IMR-90 (cell line): ENCODE data around the gene HGFAC. TPM values are rescaled to one million over a fixed set of nuclear protein-coding genes. Genes with fewer than 3 reads are reported as not detected.

ENCODE experiments used
- ATAC-seq: fragments of 200-7000 bp; cut with Tn5 transposase; 2 replicates; pipeline ENCODE4 v1.9.1; 2020; ENCODE audit warnings: low read depth, mild to moderate bottlenecking, moderate library complexity
- BruUV-seq: library from RNA; stranded (reverse); fragments of 400-500 nt; replicated peaks from 2 replicates; lab custom pipeline; 2021; lab: Mats Ljungman, UMichigan
- CTCF ChIA-PET: fragments of 300-600 bp; formaldehyde crosslinking; extraction: SDS; loops from one replicate; lab custom pipeline; 2021; ENCODE audit warnings: antibody characterized with exemption; lab: Yijun Ruan, JAX
- POLR2A ChIA-PET: fragments of 300-600 bp; sonication (Branson Sonifier 250); formaldehyde crosslinking; loops from one replicate; lab custom pipeline; 2022; ENCODE audit warnings: antibody characterized with exemption; ENCODE audit not compliant: unreplicated experiment; lab: Charles Lee
- DNase-seq: peaks from one replicate; pipeline ENCODE4 v3.0.0; 2013
- H2AFZ ChIP-seq: replicated peaks from 2 replicates; pipeline ENCODE3; 2013; ENCODE audit warnings: low read length, mild to moderate bottlenecking; ENCODE audit not compliant: poor library complexity
- H2AK5ac ChIP-seq: 2 replicates; pipeline ENCODE4 v1.6.1; 2013; ENCODE audit warnings: low read depth, low read length, inconsistent platforms
- H2AK9ac ChIP-seq: replicated peaks from 2 replicates; pipeline ENCODE3; 2013; ENCODE audit warnings: mild to moderate bottlenecking, low read depth, low read length, moderate library complexity; ENCODE audit not compliant: poor library complexity
- H2BK120ac ChIP-seq: 2 replicates; pipeline ENCODE4 v1.6.1; 2013; ENCODE audit warnings: low read depth, low read length, inconsistent platforms
- H2BK15ac ChIP-seq: 3 replicates; pipeline ENCODE4 v1.6.1; 2013; ENCODE audit warnings: low read depth, low read length, inconsistent platforms
- H2BK20ac ChIP-seq: 2 replicates; pipeline ENCODE4 v1.6.1; 2013; ENCODE audit warnings: low read depth, mild to moderate bottlenecking, inconsistent platforms, low read length, moderate library complexity
- H2BK5ac ChIP-seq: 2 replicates; pipeline ENCODE4 v1.6.1; 2013; ENCODE audit warnings: mild to moderate bottlenecking, low read depth, low read length, inconsistent platforms; ENCODE audit not compliant: poor library complexity, severe bottlenecking
- H3K14ac ChIP-seq: replicated peaks from 2 replicates; pipeline ENCODE4 v1.6.1; 2013; ENCODE audit warnings: low read depth, low read length, inconsistent platforms
- H3K18ac ChIP-seq: 2 replicates; pipeline ENCODE4 v1.6.1; 2013; ENCODE audit warnings: low read depth, low read length, control low read depth
- H3K23ac ChIP-seq: 2 replicates; pipeline ENCODE4 v1.6.1; 2013; ENCODE audit warnings: low read depth, low read length, inconsistent platforms
- H3K27ac ChIP-seq: 2 replicates; pipeline ENCODE4 v1.5.1; 2013; ENCODE audit warnings: mild to moderate bottlenecking, control low read depth, low read length; ENCODE audit not compliant: insufficient read depth
- H3K27me3 ChIP-seq: 2 replicates; pipeline ENCODE4 v1.6.1; 2013; ENCODE audit warnings: low read length; ENCODE audit not compliant: control insufficient read depth, insufficient read depth
- H3K36me3 ChIP-seq: 2 replicates; pipeline ENCODE4 v1.6.1; 2013; ENCODE audit warnings: low read length, mixed read lengths; ENCODE audit not compliant: control insufficient read depth, insufficient read depth
- H3K4ac ChIP-seq: 2 replicates; pipeline ENCODE4 v1.6.1; 2013; ENCODE audit warnings: low read depth, low read length, inconsistent platforms
- H3K4me1 ChIP-seq: 2 replicates; pipeline ENCODE4 v1.6.1; 2013; ENCODE audit warnings: low read length, mixed read lengths; ENCODE audit not compliant: control insufficient read depth, insufficient read depth
- H3K4me2 ChIP-seq: 2 replicates; pipeline ENCODE4 v1.6.1; 2013; ENCODE audit warnings: low read depth, mild to moderate bottlenecking, control low read depth, low read length, moderate library complexity
- H3K4me3 ChIP-seq: 2 replicates; pipeline ENCODE4 v1.5.1; 2013; ENCODE audit warnings: low read depth, mild to moderate bottlenecking, control low read depth, low read length, moderate library complexity; ENCODE audit not compliant: insufficient read depth
- H3K56ac ChIP-seq: 2 replicates; pipeline ENCODE4 v1.6.1; 2013; ENCODE audit warnings: low read length, inconsistent platforms; ENCODE audit not compliant: insufficient read depth; ENCODE audit errors: extremely low read depth
- H3K79me1 ChIP-seq, 2 experiments: 2 replicates each; pipeline ENCODE4 v1.6.1; 2013; ENCODE audit warnings: low read length in 2 of 2, inconsistent platforms in 1 of 2, low read depth in 1 of 2
- H3K9ac ChIP-seq: 2 replicates; pipeline ENCODE4 v1.6.1; 2013; ENCODE audit warnings: low read depth, low read length, control low read depth
- H3K9me1 ChIP-seq: 2 replicates; pipeline ENCODE4 v1.6.1; 2013; ENCODE audit warnings: low read length, inconsistent platforms; ENCODE audit not compliant: insufficient read depth
- H3K9me3 ChIP-seq: 2 replicates; pipeline ENCODE4 v1.6.1; 2013; ENCODE audit warnings: low read length; ENCODE audit not compliant: control insufficient read depth, insufficient read depth
- H4K20me1 ChIP-seq: 2 replicates; pipeline ENCODE4 v1.6.1; 2013; ENCODE audit warnings: low read length, inconsistent platforms; ENCODE audit not compliant: insufficient read depth
- H4K5ac ChIP-seq: 2 replicates; pipeline ENCODE4 v1.6.1; 2013; ENCODE audit warnings: mild to moderate bottlenecking, low read depth, low read length, control low read depth
- H4K8ac ChIP-seq, 2 experiments: 2 replicates each; pipeline ENCODE4 v1.6.1; 2013; ENCODE audit warnings: low read depth in 2 of 2, low read length in 2 of 2, control low read depth in 1 of 2, inconsistent platforms in 1 of 2
- H4K91ac ChIP-seq: 2 replicates; pipeline ENCODE4 v1.6.1; 2013; ENCODE audit warnings: low read depth, low read length, inconsistent platforms; ENCODE audit not compliant: insufficient read depth
- CEBPB ChIP-seq: IDR thresholded peaks from 2 replicates; pipeline ENCODE4 v1.6.1; 2012; ENCODE audit warnings: low read depth, low read length, improper control_type of control experiment
- ELK1 ChIP-seq: fragments of 150-350 bp; IDR thresholded peaks from 2 replicates; pipeline ENCODE4 v1.6.1; 2016; ENCODE audit warnings: low read depth, mild to moderate bottlenecking, low read length, moderate library complexity, borderline replicate concordance
- MAZ ChIP-seq: IDR thresholded peaks from 2 replicates; pipeline ENCODE4 v1.6.1; 2012; ENCODE audit warnings: low read depth, mild to moderate bottlenecking, low read length, improper control_type of control experiment, moderate library complexity, borderline replicate concordance
- MXI1 ChIP-seq: IDR thresholded peaks from 2 replicates; pipeline ENCODE4 v1.6.1; 2012; ENCODE audit warnings: low read depth, mild to moderate bottlenecking, low read length, moderate library complexity, borderline replicate concordance
- NFE2L2 ChIP-seq: fragments of 150-350 bp; IDR thresholded peaks from 2 replicates; pipeline ENCODE4 v1.6.1; 2016; ENCODE audit warnings: low read depth, mild to moderate bottlenecking, low read length
- SMC3 ChIP-seq: fragments of 150-350 bp; IDR thresholded peaks from 2 replicates; pipeline ENCODE4 v1.6.1; 2016; ENCODE audit warnings: low read depth, mild to moderate bottlenecking, antibody characterized with exemption, low read length, moderate library complexity
- WGBS, 2 experiments: methylation state at CpG; one replicate each; pipeline versions ENCODE4 v1.1.5 to v1.1.7; 2013; ENCODE audit warnings: missing lambda C conversion rate in 2 of 2; ENCODE audit not compliant: insufficient read length in 1 of 2; ENCODE audit errors: extremely low coverage in 2 of 2; 5-methylcytosine and 5-hydroxymethylcytosine counted together
- dilution Hi-C: fragments of 300-500 bp; cut with HindIII; formaldehyde crosslinking; loops from one replicate; pipeline ENCODE4 v1.14.3; 2018; ENCODE audit warnings: low sequenced_read_pairs; ENCODE audit not compliant: unreplicated experiment
- in situ Hi-C: fragments of 300-500 bp; cut with MboI; formaldehyde crosslinking; loops from 3 replicates; pipeline ENCODE4 v1.14.3; 2019; ENCODE audit warnings: low sequenced_read_pairs, inconsistent platforms, mixed read lengths
- intact Hi-C: fragments of 100-400 bp; cut with micrococcal nuclease; formaldehyde crosslinking; loops from 2 replicates; pipeline ENCODE4 v1.10.0; 2022
- polyA plus RNA-seq, 3 experiments: library from polyadenylated mRNA; depleted of rRNA; stranded (reverse); fragments of >200 nt; gene quantifications; 2 replicates each; pipeline ENCODE4 v1.2.3, GENCODE V29; 2012; ENCODE audit warnings: low replicate concordance in 1 of 3
- total RNA-seq: library from RNA; depleted of rRNA; stranded (reverse); fragments of >200 nt; gene quantifications from 2 replicates; pipeline ENCODE4 v1.2.3, GENCODE V29; 2012

The HGFAC gene
- total and polyA plus RNA-seq, 2 of the 4 experiments (the other 2 are of a cell fraction): 0.05 TPM; not detected in 1

GRCh38 chr4:3467601-3468031 lies 25.8 kb downstream of the HGFAC start:
- Histone ChIP-seq H2BK5ac (no peak overlapping the region), H3K56ac (no peak overlapping the region), H3K27ac (no peak overlapping the region), H3K18ac (no peak overlapping the region), H2AK9ac (no peak overlapping the region), H3K23ac (no peak overlapping the region), H2BK120ac (no peak overlapping the region), H3K4me3 (no peak overlapping the region), H3K9ac (no peak overlapping the region), H3K4me2 (no peak overlapping the region), H3K79me1 (no peaks in the 10 kb centered on the region), H2AK5ac (no peak overlapping the region), H4K5ac (no peak overlapping the region), H3K9me1 (0 out of 2 replicates have a peak, but pooled peaks cover 5% of the 10 kb centered on the region), H4K20me1 (0 out of 2 replicates have a peak, but pooled peaks cover 8% of the 10 kb centered on the region), H2BK20ac (no peak overlapping the region), H3K4me1 (no peaks in the 10 kb centered on the region), H3K14ac (no peak overlapping the region), H2BK15ac (no peak overlapping the region), H3K4ac (no peak overlapping the region), H3K27me3 (peaks cover 43% of the 10 kb centered on the region), H4K91ac (no peak overlapping the region), H2AFZ (no peak overlapping the region), H4K8ac (no peak overlapping the region), H3K36me3 (no peaks in the 10 kb centered on the region), H3K9me3 (no peaks in the 10 kb centered on the region)
- ATAC-seq (no peak), DNase-seq (no peak)
- no peak for TF ChIP-seq CEBPB
- no peak for TF ChIP-seq MAZ
- TF ChIP-seq ELK1: no peak
- no peak for TF ChIP-seq MXI1
- TF ChIP-seq NFE2L2: no peak
- TF ChIP-seq SMC3: no peak
- in situ Hi-C loops: no loop called here
- intact Hi-C loops: no loop called here
- 64% methylated on average over 5 of the region's 15 CpGs; no CpG with 5 or more reads in 1 of the 2 experiments for WGBS, 2 experiments
- no TSS peak for BruUV-seq
- dilution Hi-C loops: no loop called here
- ChIA-PET POLR2A (no interaction called here), CTCF (no interaction called here)
